GM12873 (cell line): ENCODE data around the gene NLRC5.

Experiments used
- CTCF ChIP-seq: IDR thresholded peaks from 2 replicates; pipeline ENCODE4 v1.5.1; 2012; ENCODE audit warnings: low read depth, mild to moderate bottlenecking, moderate library complexity, low read length, control low read depth; ENCODE audit not compliant: insufficient read depth; ENCODE audit errors: missing control alignments

NLRC5 gene

GRCh38 chr16:57001026-57001679, 11.8 kb downstream of the NLRC5 start:
- no peak for TF ChIP-seq CTCF

- no peak for TF ChIP-seq CTCF
Observed at GRCh38 chr16:57003439-57004386, 14.4 kb downstream of the NLRC5 start.

GRCh38 chr16:57004387-57005250, 15.3 kb downstream of the NLRC5 start:
- no peak for TF ChIP-seq CTCF

DNA sequence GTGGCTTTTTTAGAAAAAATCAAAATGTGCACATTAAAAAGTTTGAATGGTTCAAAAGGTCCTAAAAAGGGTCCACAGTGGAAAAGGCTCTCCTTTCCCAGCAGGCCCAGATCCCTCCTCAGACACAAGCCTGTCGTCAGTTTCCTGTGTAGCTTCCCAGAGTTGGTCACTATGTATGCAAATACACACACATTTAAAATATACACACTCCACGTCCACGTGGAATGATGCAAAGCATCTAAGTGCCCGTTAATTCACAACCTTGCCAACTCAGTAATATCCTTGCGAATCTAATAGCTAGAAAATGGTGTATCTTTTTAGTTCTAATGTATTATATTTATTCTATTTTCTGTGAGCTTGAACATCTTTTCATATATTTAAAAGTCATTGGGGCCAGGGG, 17.7 kb downstream of the NLRC5 start:
- TF ChIP-seq CTCF = no peak

- TF ChIP-seq CTCF = no peak
Observed at GRCh38 chr16:57007530-57007929, 18.2 kb downstream of the NLRC5 start.

DNA sequence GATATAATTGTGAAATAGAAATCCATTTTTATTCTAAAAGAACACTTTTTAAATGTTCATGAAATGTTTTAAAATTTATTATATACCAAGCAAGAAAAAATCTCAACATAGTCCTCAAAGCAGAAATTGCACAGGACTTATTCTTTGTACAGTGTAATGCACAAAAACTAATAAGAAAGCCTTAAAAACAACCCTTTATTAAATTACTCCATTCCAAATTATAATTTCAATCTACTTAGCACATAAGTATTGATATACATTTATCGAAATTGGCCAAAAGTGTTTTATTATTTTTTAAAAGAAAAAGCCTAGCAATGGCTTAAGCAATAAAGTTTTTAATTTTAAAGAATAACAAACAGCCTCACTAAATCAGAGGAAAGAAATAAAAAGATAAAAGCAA, 19.1 kb downstream of the NLRC5 start:
- TF ChIP-seq CTCF = no peak
